CD4-positive, alpha-beta T cell treated with Interleukin-4 for 4 hours (primary cell): ENCODE measurements around the gene S100Z.
A peak's percentile ranks its signal among the peaks of the same experiment; 100 is the strongest.
"Not testable (repeated sequence)": the region's sequence is repeated elsewhere in the genome, so short reads cannot be mapped to it uniquely, and the experiment has no call there.

Experiments used
- DNase-seq: peaks from one replicate; pipeline ENCODE4 v3.0.0-alpha.2; 2020

S100Z gene

DNA sequence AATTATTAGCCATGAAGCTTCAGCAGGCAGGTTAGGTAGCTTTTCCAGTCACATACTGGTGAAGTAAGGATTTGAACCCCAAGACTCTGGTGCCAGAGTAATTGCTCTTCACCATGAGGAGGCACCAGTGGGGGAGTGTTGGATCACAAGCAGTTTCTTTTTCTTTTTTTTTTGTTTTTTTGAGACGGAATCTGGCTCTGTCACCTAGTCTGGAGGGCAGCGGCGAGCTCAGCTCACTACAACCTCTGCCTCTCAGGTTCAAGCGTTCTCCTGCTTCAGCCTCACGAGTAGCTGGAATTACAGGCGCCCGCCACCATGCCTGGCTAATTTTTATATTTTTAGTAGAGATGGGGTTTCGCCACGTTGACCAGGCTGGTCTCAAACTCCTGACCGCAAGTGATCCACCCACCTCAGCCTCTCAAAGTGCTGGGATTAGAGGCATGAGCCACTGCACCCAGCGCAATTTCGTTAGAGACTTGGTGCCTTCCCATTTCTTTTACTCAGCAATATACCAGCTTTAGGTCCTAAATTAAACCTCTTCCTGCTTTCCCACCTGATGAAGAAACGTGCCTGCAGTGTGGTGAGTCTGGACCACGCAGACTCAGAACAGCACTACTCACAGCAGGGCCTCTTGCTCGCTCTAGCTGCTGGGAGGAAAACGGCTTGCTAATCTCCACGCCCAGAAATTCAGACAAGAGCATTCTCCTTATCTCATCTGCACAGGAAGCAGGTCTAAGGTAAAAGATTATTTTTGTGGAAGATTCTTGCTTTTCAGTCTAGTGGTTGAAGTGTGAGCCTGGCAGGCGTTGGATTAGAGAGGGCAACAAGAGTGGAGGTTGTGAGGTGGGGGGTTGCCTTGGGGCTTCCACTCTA, at the start of gene S100Z:
Gene S100Z, plus strand, starts transcription at position 596 of the 873 bp plus-strand sequence. CDS start 25,346 bp downstream, outside the sequence.
- DNase-seq, result peak; percentile 44

DNA sequence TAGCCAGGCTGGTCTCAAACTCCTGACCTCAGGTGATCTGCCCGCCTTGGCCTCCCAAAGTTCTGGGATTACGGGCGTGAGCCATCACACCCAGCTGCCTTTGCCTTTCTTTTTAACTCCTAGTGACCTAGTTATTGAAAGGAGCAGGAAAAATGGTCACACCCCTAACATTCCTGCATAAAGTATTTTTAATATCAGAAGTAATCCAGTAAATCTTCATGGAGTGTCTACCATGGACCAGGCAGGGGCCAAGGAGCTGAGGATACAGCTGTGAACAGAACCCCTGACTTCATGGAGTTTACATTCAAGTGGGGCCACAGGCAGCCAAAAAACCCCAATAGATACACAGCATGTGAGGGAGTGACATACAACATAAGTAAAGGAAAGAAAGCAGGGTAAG, 49.2 kb upstream of the S100Z start:
- no peak for DNase-seq

DNA sequence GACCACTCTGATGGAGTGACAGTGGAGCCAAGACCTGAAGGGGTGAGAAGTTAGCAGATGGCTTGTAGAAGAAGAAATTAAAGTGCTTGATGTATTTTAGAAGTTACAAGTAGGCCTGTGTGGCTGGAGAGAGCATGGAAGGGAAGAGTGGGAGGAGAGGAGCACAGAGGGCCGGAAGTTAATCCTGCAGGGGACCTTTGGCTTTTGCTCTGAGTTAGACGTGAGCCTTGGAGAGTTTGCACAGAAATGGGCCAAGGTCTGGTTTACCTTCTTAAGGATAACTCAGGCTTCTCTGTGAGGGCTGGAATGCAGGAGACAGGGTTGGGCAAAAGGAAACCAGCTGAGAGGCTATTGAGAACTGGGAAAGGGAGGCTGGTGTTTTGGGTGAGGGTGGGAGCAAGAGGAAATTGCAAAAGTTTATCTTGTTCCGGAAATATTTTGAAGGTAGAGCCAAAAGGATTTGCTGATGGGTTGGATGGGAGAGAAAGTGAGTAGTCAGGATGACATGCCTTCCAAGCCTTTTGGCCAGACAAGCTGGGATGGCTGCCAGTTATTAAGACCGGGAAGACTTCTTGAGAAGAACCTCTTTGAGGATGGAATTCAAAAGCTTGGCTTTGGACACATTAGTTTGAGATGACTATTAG, 48.5 kb upstream of the S100Z start:
- no peak for DNase-seq

DNA sequence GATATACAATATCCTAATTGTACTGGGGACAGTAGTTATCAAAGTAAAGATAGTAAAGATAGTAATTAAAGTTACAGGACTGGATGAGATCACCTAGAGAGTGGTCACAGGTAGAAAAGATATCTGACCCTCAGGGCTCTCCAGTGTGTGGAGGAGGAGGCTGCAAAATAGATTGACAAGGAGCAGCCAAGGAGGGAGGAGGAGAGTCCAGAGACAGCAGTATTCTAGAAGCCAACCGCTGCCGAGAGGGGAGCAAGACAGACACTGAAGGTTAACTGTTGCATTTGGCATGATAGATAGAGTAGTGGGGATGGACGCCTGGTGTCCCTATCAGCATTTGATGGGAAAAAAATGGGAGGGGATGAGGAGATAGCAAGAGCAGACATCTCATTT, 48.0 kb upstream of the S100Z start:
- DNase-seq, result no peak

DNA sequence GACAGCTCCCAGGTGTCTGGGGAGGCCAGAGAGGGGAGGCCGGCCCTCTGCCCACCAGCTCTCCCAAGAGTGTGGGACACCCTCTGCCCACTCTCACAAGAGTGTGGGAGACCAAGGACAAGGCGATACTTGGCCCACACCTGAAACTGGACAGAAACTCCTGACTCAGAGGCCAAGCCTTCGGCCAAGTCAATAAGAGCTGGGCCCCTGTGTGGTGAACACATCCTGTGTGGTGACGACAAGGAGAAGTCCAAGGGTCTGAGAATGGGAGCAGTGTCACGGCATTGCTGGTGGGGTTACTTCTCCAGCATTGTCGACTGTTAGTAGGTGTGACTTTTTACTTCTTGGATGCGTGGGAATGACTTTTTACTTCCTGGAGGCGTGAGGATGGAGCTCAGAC, 45.5 kb upstream of the S100Z start:
- no peak for DNase-seq

DNA sequence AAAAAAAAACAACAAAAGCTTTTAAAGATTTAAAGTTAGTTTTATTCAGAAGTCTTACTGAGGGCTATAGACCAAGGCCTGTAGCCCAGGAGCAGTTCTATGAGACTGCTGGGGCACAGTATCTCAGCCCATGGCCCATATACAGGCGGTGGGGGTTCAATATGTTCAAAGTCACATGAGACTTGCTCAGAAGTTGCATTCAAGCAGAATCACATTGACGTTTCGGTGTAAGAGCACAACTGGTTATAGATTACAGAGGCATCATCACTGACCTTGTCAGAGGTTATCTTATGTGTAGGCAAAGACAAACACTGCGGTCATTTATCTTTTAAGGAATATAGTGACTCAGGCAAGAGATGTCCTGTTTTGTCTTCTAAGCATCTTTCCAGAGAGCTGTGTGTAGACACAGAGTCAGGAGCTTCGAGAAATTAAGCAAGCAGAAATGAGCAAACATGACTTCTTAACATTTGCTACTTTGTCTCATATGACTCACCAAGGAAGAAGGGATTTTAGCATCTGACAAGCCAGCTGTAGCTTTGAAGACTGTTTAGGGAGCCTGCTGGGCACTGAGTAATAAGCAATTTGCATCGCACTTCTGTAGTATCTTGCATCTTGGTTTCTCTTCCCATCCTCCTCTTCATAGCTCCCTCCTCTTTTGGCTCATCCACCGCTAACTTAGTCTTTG, 43.9 kb upstream of the S100Z start:
- no peak for DNase-seq

DNA sequence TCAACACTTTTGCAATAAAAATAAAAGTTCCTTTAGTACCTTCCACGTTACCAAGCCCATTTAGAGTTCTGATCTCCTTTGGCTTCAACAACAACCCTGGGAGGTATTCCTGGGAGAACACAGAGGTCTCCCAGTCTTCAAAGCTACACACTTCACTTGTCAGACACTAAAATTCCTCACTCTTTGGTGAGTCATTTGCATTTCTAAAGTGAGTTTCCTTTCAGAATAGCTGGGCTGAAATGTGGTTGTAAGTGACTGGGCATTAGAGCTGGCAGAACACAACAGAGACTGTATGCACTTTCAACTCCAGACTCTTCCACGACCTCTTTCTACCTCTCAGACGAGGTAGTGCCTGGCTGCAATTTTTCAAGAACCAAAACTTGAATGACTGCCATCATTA, 42.5 kb upstream of the S100Z start:
- DNase-seq, result no peak

DNA sequence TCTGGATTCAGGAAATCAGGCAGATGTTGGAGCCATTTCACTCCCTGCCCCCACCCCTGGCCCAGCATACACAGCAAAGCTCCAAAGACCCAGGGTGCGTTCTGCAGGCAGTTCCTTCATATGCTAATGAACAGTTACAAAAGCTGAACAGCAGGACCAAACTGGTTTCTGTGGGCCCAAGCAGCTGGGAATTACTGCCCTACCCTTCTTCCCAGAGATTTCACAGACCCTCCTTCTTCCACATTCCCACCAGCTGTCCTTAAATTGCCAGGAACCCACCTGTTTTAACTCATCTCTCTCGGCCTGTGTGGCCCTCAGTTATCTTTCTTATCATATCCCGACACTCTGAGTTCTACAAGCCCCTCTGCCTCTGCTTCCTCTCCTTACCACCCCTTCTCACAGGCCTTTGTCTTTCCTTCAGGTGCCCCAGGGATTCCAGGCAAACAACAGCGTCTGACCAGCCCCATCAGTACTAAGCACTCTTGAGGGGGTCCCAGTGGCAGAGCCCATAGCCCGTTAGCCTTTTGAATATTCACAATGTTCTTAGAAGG, 41.6 kb upstream of the S100Z start:
- DNase-seq, result no peak

DNA sequence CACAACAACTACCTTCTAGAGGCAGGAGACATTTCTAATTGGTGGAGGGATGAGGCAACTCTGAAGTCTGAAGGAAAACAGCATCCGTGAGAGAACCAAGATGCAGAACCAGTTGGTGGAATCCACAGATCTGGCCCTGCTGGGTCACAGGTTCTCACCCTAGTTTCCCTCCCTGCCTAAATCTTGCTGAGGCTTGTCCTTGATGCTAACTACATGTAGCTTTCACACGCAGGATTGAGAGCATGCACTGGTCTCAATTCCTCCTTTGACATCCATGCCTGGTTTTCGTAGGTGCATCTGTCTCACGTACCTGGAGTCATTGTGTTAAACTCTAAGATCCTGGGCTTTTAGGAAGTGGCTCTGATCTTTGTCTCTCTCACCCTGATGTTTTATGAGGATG, 40.7 kb upstream of the S100Z start:
- no peak for DNase-seq

DNA sequence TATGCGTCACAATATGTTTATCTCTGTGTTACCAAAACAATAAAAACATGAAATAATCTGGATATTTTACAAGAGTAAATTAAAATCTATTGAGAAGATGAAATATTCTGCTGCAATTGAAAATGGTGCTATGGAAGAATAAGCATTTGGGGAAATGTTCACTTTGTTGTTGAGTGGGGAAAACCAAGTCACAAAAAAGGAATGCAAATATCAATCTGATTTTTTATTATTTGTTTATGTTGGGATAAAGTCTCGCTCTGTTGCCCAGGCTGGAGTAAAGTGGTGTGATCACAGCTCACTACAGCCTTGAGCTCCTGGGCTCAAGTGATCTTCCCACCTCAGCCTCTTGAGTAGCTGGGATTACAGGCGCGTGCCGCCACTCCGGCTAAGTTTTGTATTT, 39.6 kb upstream of the S100Z start:
- DNase-seq, result no peak

DNA sequence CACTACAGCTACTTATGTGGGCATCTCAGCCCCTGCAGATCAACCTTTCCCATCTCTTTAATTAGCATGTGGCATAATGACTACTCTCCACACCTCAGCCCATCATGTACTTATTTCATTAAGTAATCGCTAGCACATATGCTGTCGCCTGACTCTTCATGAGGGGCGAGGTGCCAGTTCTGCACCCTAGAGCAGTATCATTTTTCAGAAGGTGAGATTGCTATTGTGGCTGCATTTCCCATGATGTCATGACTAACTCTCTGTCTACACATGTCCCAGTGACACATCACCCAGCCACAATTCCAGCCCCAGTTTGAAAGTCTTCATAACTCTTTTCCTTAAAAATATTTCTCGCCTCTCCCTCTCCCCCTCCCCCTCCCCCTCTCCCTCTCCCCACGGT, 38.6 kb upstream of the S100Z start:
- DNase-seq, result no peak

DNA sequence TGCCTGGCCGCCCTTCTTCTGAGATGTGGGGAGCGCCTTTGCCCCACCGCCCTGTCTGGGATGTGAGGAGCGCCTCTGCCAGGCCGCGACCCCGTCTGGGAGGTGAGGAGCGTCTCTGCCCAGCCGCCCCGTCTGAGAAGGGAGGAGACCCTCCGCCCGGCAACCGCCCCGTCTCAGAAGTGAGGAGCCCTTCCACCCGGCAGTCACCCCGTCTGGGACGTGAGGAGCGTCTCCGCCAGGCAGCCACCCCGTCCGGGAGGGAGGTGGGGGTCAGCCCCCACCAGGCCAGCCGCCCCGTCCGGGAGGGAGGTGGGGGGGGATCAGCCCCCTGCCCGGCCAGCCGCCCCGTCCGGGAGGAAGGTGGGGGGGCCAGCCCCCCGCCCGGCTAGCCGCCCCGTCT, 37.6 kb upstream of the S100Z start:
- not testable (repeated sequence) for DNase-seq

DNA sequence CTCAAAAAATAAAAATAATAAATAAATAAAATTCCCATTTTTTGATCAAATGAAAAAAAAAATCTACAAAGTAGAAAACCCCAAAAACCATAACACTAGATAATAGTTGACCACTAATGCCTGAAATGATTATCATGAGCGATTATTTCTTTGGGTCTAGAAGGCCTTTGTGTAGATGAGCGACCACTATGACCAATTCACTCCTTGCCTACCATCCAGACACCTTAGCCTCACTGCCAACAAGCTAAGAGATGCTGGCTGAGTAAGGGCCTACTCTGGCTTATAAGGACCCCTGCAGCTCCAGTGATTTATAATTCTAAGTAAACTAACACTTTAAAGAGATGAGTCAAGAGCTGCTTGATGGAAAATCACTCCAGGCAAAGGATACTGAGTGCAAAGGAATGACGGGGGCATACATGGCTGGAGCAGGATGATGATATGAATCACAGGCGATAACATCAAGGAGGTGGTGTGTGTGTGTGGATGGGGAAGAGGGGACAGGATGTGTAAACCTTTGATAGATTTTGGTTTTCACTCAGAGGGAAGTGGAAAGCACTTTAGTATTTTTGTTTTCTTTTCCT, 35.7 kb upstream of the S100Z start:
- no peak for DNase-seq

DNA sequence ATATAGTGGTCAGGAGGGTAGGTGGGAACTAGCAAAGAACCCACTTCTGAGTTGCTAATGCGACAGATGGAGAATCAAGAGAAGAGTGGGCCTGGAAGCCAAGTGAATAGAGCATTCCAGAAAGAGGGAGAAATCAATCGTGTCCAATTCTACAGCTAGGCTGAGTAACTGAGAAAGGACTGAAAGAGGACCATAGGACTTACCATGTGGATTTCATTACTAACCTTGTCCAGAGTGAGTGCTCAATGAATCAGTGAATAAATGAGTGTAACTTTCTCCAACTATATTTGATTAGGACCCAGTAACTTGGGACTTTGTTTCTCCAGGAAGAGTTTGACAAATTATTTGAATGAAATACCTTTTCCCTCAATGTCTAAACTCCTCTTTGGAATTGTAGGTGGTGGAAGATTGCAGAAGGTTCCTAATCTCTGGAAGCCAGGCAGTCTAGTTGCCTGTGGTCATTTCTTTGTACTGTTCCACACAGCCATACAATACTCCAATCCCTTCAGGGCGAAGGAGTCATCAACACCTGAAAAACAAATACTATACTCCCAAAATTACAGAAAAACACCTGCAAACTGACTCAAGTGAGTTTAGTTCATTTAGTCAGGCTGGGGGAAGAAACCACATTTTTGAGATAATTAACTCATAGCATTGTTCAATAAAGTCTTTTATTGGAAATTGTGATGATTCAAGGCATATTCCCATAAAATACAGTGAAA, 33.5 kb upstream of the S100Z start:
- DNase-seq, result no peak

DNA sequence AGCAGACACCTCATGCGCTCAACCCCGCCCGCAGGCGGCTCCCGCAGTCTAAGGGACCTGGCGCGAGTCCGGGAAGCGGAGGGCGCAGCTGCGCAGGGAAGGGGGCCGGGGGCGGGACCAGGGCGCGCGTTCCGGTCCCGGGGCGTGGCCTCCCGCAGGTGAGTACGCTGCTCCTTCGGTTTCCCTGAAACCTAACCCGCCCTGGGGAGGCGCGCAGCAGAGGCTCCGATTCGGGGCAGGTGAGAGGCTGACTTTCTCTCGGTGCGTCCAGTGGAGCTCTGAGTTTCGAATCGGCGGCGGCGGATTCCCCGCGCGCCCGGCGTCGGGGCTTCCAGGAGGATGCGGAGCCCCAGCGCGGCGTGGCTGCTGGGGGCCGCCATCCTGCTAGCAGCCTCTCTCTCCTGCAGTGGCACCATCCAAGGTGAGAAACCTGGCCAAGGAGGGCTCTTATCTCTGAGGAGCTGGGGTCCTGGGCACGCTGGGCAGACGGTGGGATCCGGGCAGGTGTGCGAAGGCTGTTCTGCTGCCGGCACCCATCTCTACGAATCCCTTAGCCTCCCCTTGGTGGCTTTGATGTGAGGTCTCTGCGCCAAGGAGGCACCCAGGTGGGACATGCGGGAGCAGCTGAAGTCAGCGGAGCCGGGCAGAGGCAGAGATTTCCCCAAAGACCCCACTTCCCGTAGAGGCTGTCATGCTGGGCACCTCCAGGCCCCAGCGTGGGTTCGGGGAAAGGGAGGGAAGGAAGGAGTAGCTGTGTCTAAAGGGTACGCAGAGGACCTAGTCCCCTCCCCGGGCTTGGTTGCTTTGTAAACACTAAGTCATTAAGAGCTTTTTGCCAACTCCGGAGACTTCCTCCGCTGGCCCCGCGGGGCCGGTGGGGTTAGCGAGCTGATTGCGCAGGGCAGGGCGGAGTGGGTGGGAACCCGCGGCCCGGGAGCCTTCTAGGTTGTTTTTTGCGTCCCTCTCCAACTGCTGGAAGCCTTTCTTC, 30.7 kb upstream of the S100Z start, which contains the start of gene F2RL1:
Gene F2RL1, plus strand, starts transcription at position 187 of the 988 bp plus-strand sequence. Its CDS starts 153 bp downstream, at position 340.
- peak; percentile 46 for DNase-seq

DNA sequence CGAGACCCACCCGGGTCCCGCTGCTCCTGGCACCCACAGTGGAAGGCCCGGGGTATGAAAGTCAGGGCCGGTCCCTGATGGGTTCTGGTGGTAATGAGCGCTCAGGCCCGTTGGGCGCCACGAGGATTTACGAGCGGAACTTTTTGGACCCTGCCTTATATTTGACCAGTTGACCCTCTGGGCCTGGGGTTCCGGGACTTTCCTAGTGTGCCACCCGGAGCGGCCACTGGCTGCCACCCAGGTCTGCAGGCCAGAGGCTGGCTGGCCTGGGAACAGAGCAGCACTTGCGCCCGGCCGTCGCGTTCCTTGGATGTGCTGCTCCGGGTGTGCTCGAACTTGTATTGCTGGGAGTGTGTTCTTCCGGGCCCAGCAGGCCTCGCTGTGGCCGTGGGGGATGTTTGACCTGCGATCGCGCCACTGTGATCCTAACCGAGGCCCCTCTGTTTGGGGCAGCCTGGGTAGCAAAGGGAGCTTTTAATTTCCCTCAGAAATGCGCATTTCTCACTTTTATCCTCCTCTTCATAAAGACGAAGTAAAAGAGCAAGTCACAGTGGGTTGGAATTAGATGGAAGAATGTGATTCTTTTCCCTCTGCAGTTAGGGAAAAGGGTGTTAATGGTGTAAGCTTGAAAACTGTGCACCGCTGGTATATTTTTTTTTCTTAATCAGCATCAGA, 29.8 kb upstream of the S100Z start:
- no peak for DNase-seq

DNA sequence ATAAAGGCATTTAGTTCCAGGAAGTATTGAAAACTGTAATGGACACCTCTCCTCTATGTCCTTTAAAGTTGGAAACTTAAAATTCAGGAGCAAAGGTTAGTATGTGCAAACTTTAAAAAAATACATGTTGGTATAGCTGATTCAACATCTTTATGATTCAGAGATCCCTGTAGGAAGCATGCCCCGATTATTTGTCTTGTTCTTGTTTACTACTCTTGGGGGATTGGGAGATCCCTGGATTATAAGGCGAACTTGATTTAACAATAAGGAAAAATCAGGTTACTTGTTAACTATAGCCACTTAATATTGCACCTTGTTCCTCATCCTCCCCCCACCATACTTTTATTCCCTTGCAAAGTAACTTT, 29.3 kb upstream of the S100Z start:
- DNase-seq, result no peak

DNA sequence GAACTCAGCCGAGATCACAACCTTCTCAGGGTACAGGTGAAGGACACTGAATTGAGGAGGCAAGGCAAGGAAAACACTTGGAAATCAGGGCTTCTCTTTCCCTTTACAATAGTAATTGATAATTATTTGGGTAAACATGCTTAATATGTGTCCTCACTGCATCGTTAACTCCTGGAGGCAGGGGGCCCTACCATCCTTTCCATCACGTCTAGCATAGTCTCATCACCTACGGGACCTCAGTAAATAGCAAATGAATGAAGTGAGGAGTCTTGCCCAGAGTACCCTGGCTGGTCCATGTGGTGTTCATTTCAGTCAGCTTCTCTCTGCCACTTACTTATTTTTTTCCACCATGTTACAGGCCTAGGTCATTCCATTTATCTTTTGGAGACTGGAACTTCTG, 28.7 kb upstream of the S100Z start:
- no peak for DNase-seq

DNA sequence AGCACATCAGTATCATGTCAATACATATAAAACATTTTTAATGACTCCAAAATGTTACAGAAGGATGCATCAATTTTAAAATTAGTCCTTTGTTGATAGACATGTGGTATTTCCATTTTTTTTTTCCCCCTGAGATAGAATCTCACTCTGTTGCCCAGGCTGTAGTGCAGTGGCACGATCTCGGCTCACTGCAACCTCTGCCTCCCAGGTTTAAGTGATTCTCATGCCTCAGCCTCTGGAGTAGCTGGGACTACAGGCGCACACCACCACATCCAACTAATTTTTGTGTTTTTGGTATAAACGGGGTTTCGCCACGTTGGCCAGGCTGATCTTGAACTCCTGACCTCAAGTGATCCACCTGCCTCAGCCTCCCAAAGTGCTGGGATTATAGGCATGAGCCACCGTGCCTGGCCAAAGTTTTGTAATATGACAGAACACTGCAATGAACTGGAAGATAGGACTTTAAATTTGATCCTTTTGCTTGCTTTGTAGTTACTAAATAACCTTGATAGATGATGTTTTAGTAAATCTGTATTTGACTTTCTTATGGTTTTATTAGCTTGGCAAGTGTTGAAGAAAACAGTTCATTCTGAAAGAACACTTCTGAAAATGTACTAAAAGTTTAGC, 27.6 kb upstream of the S100Z start:
- not testable (repeated sequence) for DNase-seq

DNA sequence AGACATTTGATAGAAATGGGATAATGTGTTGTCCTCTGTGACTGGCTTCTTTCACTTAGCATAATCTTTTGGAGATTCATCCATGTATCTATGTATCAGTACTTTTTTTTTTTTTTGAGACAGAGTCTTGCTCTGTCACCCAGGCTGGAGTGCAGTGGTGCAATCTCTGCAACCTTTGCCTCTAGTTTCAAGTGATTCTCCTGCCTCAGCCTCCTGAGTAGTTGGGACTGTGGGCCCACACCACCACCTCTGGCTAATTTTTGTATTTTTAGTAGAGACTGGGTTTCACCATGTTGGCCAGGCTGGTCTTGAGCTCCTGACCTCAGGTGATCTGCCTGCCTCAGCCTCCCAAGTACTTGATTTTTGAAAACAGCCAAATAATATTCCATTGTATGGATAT, 23.4 kb upstream of the S100Z start:
- DNase-seq, result not testable (repeated sequence)
